WERI-Rb-1 (cell line): ENCODE data around the gene DCUN1D5.
"Not testable (repeated sequence)": the region's sequence is repeated elsewhere in the genome, so short reads cannot be mapped to it uniquely, and the experiment has no call there.

Experiments
- DNase-seq: peaks from one replicate; pipeline ENCODE4 v3.0.0-alpha.2; 2020
- H3K27ac ChIP-seq: fragments of 250-450 bp; sonication (Bioruptor Pico); 2 replicates; pipeline ENCODE4 v1.5.1; 2020; ENCODE audit warnings: mild to moderate bottlenecking, moderate library complexity
- H3K27me3 ChIP-seq: fragments of 250-450 bp; sonication (Bioruptor Pico); 2 replicates; pipeline ENCODE4 v1.5.1; 2021; ENCODE audit warnings: mild to moderate bottlenecking, low read depth, moderate library complexity; ENCODE audit not compliant: insufficient read depth, severe bottlenecking
- H3K36me3 ChIP-seq: fragments of 250-450 bp; sonication (Bioruptor Pico); 2 replicates; pipeline ENCODE4 v1.5.1; 2020; ENCODE audit warnings: mild to moderate bottlenecking, moderate library complexity
- H3K4me3 ChIP-seq: 2 replicates; pipeline ENCODE4 v1.5.1; 2011; ENCODE audit warnings: low read depth, mild to moderate bottlenecking, control low read depth, low read length
- H3K9me3 ChIP-seq: fragments of 250-450 bp; sonication (Bioruptor Pico); 2 replicates; pipeline ENCODE4 v1.5.1; 2021; ENCODE audit warnings: mild to moderate bottlenecking, moderate library complexity; ENCODE audit not compliant: severe bottlenecking
- TF ChIP-seq, protein P1 (sequence below): IDR thresholded peaks from 2 replicates; pipeline ENCODE4 v1.5.1; 2011; ENCODE audit warnings: low read depth, mild to moderate bottlenecking, control low read depth, inconsistent platforms, low read length

Gene DCUN1D5

GRCh38 chr11:103042161-103042560 lies 49.8 kb downstream of the DCUN1D5 start:
- no peak overlapping the region for H3K27ac ChIP-seq
- H3K27me3 ChIP-seq = no peaks in the 10 kb centered on the region
- H3K4me3 ChIP-seq = no peak overlapping the region
- TF ChIP-seq, protein P1, sequence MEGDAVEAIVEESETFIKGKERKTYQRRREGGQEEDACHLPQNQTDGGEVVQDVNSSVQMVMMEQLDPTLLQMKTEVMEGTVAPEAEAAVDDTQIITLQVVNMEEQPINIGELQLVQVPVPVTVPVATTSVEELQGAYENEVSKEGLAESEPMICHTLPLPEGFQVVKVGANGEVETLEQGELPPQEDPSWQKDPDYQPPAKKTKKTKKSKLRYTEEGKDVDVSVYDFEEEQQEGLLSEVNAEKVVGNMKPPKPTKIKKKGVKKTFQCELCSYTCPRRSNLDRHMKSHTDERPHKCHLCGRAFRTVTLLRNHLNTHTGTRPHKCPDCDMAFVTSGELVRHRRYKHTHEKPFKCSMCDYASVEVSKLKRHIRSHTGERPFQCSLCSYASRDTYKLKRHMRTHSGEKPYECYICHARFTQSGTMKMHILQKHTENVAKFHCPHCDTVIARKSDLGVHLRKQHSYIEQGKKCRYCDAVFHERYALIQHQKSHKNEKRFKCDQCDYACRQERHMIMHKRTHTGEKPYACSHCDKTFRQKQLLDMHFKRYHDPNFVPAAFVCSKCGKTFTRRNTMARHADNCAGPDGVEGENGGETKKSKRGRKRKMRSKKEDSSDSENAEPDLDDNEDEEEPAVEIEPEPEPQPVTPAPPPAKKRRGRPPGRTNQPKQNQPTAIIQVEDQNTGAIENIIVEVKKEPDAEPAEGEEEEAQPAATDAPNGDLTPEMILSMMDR = no peak
- H3K9me3 ChIP-seq = no peaks in the 10 kb centered on the region
- no peak for DNase-seq
- H3K36me3 ChIP-seq = no peaks in the 10 kb centered on the region

GRCh38 chr11:103035791-103036434 lies 56.0 kb downstream of the DCUN1D5 start:
- no peaks in the 10 kb centered on the region for H3K36me3 ChIP-seq
- TF ChIP-seq, protein P1 = peak; percentile 33
- H3K27me3 ChIP-seq = no peaks in the 10 kb centered on the region
- H3K9me3 ChIP-seq = no peaks in the 10 kb centered on the region
- H3K4me3 ChIP-seq = no peak overlapping the region
- DNase-seq = peak; percentile 36
- no peak overlapping the region for H3K27ac ChIP-seq

GRCh38 chr11:103035216-103035615 lies 56.7 kb downstream of the DCUN1D5 start:
- no peak for DNase-seq
- H3K9me3 ChIP-seq = no peaks in the 10 kb centered on the region
- H3K36me3 ChIP-seq = no peaks in the 10 kb centered on the region
- TF ChIP-seq, protein P1 = no peak
- H3K27ac ChIP-seq = no peak overlapping the region
- H3K4me3 ChIP-seq = no peak overlapping the region
- H3K27me3 ChIP-seq = no peaks in the 10 kb centered on the region

GRCh38 chr11:103031834-103032233 lies 60.1 kb downstream of the DCUN1D5 start:
- TF ChIP-seq, protein P1 = no peak
- no peaks in the 10 kb centered on the region for H3K27me3 ChIP-seq
- no peaks in the 10 kb centered on the region for H3K9me3 ChIP-seq
- no peak overlapping the region for H3K4me3 ChIP-seq
- H3K27ac ChIP-seq = no peak overlapping the region
- DNase-seq = no peak
- no peaks in the 10 kb centered on the region for H3K36me3 ChIP-seq

DNA sequence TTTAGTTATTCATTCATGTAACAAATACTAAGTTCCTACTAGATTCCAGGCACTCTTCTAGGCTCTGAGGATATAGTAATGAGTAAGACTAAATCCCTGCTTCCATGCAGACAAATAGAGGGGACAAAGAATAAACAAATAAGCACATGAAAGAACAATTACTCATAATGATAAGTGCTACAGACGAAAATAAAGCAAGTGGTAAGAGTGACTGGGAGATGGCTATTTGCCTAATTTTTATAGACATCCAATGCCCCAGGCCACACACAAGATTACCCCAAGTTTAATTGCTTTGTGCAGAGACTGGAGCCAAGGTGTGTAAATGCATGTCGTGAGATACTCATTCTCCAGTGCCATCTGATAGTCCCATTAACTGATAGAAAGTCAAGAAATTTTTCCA lies 62.6 kb downstream of the DCUN1D5 start:
- Histone ChIP-seq H3K9me3 (no peaks in the 10 kb centered on the region), H3K27ac (no peak overlapping the region), H3K36me3 (no peaks in the 10 kb centered on the region), H3K4me3 (no peak overlapping the region), H3K27me3 (no peaks in the 10 kb centered on the region)
- DNase-seq = no peak
- TF ChIP-seq, protein P1 = no peak

- H3K27me3 ChIP-seq, H3K4me3 ChIP-seq, DNase-seq, H3K27ac ChIP-seq, H3K36me3 ChIP-seq, H3K9me3 ChIP-seq: not testable (repeated sequence)
These were observed 63.5 kb downstream of the DCUN1D5 start for GRCh38 chr11:103028304-103029020.
